HG03280 (cell line): Measurements from ENCODE around the gene ALKBH6.
A peak's percentile ranks its signal among the peaks of the same experiment; 100 is the strongest.

ENCODE experiments used
- ATAC-seq: cut with Tn5 transposase; IDR thresholded peaks from one replicate; pipeline ENCODE4 v1.9.1; 2021; ENCODE audit warnings: mild to moderate bottlenecking, moderate library complexity; ENCODE audit not compliant: unreplicated experiment

Gene ALKBH6

DNA sequence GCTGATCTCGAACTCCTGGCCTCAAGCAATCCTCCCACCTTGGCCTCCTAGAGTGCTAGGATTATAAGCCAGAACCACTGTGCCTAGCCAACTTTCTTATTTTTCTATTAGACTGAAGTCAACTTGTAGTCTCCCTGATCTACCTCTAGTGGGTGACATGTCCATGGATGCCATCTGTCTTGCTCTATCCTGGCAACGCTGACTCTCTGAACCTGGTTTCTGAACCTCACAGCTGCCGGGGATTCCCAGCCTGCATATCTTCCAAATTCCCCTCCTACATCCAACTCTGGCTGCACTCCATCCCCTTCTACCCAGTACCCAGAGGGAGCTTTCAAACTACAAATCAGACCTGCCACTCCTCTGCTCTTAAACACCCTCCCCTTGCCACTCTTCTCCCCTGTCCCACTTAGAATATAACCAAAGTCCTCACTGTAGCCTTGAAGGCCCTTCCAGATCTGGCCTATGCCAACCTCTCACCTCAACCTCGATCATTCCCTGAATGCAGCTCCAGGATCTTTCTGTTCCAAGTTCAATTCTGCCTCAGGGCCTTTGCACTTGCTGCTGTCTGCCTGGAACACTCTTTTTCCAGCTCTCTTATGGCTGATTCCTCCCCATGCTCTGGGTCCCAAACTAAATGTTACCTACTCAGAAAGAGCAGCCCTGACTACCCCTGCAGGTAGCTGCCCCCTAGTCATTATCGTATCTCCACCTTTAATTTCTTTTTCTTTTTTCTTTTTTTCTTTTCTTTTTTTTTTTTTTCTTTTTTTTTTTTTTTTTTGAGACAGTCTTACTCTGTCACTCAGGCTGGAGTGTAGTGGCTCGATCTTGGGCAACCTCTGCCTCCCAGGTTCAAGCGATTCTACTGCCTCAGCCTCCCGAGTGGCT is 16.5 kb upstream of the ALKBH6 start:
- ATAC-seq = no peak

DNA sequence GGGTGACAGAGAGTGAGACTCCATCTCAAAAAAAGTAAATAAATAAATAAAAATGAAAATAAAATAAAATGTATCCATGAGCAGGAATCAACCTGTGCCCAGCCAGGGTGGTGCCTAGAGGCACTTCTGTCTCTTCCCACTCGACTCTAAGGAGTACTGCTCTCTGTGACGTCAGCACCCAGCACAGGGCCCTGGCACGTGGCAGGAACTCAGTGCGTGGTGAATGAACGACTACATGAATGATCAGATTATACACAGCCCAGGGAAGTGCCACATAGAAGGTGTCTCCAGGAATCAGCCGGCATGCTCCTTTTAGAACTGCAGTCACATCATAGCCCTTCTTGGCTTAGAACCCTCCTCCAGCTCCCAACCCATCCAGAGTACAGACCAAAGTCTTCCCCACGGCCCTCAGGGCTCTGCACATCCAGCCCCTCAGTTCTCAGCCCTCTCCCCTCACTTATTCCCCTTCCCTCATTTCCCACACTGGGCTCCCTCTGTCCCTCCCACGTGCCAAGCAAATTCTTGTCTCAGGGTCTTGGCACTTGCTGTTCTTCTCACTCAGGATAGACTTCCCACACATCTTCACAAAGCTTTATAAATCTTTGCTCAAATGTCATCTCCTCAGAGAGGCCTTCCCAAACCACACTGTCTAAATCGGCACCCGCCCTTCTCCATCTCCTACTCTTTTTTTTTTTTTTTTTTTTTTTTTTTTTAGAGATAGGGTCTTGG is 14.5 kb upstream of the ALKBH6 start:
- ATAC-seq = no peak

DNA sequence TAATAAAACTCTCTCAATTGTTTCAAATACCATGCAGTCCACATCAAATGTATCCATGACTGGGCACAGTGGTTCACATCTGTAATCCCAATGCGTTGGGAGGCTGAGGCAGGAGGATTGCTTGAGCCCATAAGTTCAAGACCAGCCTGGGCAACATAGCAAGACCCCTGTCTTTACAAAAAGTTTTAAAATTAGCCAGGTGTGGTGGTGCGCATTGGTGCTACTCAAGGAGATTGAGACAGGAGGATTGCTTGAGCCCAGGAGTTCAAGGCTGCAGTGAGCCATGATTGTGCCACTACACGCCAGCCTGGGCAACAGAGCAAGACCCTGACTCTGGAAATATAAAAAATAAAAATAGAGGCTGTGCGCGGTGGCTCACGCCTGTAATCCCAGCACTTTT is 13.7 kb upstream of the ALKBH6 start:
- ATAC-seq = no peak

DNA sequence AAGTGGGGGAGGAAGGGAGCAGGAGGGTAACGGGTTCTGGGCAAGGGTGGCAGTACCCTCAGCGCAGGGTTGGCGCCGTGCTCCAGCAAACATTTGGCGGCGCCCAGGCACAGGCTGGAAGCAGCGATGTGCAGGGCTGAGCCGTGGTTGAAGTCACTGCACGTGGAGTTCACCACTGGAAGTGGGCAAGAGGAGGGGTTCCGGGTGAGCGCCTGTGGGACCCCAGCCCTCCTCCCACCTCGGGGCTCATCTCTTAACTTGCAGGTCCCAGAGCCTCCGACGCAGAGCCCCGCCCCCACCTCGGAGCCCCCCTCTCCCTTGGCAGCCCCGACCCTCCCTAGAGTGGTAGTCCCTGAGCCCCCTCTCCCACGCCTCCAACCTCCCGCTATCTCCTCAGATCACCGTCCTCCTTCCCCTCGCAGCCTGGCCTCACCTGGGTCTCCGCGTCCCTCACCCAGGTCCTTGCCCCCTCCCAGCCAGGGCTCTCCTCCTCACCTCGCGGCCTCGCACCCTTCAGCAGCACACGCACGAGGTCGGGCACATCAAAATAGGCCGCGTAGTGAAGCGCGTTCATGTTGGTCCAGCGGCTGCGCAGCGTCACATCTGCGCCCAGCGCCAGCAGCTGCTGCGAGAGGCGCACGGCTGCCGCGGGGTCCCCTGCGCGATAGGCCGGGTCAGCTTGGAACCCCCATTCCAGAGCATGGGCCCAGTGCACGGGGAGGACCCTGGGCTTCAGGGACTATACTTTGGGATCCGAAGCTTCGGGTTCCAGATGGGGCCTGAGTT is 12.3 kb upstream of the ALKBH6 start:
- no peak for ATAC-seq

DNA sequence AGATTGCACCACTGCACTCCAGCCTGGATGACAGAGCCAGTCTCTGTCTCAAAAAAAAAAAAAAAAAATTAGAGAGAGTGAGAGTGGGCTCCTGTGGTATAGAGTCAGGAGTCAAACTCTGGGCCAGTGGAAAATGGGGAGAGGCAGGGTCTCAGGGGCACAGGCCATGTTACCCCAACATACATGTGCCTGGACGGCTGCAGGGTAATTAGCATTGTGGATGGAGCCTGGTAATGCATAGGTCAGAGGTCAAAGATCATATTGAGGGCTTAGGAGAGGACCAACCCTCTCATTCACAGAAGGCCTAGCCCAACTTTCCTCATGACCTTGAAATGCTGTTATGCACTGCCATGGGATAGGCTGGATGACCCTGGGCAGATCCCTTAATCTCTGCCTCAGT is 11.5 kb upstream of the ALKBH6 start:
- ATAC-seq = no peak

DNA sequence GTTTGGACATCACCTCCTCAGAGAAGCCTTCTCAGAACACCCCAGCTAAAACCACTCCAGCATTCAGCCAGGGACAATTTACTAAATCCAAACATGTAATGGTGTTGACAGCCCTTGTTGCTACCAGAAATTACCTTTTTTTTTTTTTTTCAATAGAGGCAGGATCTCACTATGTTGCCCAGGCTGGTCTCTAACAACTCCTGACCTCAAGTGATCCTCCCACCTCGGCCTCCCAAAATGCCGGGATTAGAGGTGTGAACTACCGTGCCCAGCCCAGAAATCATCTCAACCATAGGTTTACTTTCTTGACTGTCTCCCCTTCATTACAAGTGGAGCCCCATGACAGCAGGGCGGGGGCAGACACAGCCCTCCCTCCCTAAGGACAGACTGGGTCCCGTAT is 9.4 kb upstream of the ALKBH6 start:
- ATAC-seq = no peak

DNA sequence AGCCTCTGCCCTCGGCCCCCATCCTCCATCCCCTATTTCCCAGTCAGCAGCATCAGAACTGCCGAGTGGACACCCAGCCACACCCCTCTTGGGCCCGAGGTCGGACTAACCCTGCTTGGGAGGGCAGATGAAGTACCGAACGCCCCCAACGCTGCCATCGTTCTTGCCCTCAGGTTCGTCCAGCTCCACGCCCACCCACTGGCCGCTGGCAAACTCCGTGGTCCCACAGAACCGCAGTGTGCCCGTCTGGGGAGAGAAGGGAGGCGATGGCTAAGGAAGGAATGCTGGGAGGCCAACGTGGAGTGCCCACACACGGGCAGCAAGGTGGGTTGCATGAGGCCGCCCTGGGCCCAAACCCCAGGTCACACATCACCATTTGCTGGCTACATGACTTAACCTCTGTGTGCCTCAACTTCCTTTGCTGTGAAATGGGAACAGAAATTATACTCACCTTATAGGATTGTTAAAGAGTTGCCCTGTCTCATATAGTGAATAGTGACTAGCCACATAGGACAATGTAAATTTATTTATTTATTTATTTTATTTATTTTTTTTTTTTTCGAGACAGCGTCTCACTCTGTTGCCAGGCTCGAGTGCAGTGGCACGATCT is 5.2 kb upstream of the ALKBH6 start:
- ATAC-seq = no peak

DNA sequence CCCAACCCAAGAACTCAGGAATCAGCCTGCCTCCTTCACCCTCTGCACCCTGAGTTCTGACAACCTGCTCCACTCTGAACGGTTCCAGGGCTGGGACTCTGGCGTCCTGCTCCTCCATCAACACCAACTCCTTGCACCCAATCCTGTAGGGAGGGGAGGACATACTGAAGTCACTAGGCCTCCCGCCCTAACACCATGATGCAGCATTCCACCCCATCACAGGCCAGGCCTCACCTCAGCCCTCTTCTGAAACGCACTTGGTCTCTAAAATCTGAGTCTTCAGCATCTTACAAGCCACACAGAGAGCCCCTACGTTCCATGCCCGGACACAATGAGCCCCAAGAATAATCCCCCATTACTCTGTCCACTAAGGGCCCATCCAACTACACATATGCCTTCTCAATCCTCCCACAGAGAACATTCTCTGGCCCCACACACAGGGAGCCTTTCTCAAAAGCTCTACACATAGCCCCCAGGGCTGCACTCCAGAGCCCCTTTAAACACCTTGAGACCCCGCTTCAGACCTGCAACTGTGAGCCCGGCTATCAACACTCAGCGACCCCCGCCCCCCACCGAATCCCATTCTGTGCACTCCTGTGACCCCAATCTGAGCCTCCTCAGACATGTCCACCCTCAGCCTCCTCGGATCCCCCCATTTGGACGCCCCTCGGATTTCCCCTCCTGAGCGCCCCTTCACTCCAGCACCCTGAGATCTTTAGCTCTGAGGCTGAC is 567 bp downstream of the ALKBH6 start:
- no peak for ATAC-seq

DNA sequence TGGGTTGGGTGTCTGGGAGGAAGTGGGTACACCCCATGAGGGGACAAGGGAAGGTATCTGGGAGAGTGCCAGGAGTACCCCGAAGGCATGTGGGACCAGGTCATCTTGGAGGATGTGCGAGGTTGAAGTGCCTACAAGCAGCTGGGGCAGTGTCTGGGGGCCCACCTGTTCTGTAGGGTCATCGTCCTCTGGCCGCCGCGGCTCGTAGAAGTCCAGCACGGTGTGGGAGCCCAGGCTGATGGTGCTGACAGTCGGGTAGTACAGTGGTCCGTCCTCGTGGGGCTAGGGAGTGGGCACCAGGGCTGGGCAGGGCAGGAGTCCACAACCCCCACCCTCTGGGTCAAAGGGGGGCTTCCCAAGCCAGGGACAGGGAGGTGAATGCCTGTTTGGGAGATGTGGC is 3.6 kb downstream of the ALKBH6 start:
- no peak for ATAC-seq

DNA sequence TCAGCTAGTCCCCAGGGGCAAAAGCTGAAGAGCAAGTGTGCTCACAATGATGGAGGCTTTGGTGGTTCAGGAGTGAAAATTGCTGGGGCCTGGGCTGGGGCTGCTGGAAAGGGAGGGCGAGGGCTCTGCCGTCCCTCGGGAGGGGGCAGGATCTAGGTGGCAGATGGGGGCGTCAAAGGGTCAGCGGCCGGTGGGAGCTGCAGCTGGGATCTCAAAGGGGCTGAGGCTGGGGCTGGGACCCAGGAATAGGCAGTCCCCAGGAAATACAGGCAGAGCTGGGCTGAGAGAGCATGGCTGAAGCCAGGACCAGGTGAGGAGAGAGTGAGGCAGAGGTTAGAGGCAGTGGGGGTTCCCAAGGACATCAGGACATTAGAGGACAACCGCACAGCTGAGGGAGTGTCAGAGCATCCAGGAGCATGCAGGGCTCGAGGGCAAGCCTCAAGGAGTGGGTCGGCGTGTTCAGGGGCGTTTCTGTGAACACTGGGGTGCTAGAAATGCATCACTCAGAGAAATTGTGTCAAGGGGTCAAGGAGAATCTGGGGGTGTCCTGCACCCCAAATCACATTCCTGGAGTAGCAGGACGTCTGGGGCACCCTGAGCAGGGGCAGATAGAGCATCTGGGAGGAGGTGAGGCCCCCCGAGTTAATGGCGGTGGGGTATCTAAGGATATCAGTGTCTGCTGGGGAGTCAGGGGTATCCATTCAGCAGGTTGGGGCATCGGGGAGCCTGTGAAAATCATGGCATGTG is 4.2 kb downstream of the ALKBH6 start:
- ATAC-seq = no peak

DNA sequence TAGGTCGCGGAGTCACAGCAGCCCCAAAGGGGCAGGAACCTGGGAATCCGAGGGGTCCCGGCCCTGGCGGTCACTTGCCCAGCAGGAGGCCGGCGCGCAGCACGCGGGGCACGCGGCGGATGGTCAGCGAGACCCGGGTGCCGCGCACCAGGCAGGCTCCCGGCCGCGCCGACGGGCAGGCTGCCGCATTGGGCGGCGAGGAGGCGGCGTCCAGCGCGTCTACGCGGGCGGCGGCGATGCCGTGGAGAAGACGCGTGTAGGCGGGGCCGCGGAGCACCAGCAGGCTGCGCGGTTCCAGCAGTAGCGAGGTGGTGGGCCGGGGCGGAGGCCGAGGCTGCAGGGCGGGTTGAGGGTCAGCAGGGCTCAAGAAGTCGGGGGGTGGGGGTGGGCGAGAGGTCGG is 4.8 kb downstream of the ALKBH6 start:
- ATAC-seq = no peak

DNA sequence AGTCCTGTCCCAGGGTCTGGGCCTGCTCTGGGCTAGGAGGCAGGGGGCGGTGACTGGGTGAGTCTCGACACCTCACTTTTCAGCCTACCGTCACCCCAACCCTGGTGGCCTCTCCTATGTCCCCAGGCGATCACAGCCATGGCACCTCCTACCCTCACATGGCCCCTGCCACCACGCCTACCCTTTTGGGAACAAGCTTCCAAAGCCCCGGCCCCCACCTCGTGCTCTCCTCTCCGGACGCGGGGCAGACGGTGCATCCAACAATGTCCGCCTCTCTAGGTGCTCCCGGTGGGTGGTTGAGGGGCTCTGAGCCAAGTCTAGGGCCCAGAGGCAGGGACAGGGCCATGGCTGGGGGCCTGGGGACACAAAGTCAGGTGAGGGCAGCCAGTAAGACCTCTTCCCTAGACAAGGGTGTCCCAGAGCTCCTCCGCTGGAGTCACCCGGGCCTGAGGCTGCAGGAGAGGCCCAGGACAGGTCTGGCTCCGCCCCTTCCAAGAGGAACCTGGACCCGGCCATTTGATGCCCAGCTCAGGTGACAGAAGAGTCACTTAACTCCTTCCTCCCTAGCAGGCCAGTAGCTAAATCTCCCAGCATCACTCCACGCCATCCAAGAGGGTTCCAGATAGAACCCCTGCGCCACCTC is 5.6 kb downstream of the ALKBH6 start, which contains the start of gene SYNE4:
Gene SYNE4, minus strand, starts transcription at position 478 of the 643 bp plus-strand sequence. Its CDS starts 132 bp downstream, at position 346.
- no peak for ATAC-seq

DNA sequence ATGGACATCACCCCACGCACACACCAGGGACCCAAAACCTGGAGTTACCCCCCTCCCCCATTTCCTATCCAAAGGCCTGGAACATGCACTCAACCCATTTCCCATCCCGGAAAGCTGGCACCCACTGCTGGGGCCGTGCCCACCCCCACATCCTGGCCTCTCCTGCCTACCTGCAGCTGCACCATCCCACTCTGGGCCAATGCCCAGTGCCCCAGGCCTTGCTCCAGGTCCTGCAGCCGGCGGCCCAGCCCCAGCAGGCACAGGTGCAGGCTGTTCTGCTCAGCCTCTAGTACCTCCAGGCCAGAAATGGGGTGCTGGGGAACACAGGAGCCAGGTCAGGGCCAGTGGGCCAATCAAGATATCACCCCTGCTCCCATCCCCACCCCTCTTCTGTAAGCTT is 7.1 kb downstream of the ALKBH6 start:
- ATAC-seq = no peak

DNA sequence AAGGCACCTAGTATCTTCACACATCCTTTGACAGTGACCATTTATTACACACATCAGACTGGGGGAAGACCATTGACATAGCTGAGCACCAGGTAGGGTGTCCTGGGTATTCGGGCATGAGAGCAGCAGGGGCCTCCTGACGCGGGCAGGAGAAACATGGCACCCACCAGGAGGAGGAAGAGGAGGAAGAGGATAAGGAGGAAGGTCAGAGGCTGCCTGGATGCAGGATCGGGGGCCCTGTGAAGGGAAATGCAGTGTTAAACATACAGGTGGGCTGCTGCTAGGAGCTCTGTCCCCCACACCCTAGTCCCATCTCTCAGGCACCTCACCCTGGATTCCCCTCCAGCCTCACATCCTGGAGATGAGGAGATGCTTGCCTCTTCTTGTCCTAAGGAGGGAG is 10.7 kb downstream of the ALKBH6 start:
- ATAC-seq = no peak

DNA sequence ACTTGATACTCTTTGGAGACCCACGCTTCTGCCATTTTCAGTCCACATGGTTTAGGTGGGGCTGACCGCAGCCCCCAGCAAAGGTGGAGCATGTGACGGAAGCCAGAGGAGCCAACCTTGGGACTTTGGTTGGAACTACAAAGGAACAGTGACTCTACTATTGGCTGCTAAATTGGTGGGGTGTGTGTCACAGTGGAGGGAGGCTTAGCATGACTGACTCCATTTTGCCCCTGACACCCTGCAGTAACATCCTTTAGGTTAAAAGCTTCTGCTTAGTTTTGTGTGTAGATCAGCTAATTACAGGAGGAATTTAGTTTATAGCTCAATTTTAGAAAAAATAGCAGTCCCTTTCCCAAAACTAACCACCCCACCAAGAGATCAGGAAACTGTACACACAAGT is 12.4 kb downstream of the ALKBH6 start:
- no peak for ATAC-seq

DNA sequence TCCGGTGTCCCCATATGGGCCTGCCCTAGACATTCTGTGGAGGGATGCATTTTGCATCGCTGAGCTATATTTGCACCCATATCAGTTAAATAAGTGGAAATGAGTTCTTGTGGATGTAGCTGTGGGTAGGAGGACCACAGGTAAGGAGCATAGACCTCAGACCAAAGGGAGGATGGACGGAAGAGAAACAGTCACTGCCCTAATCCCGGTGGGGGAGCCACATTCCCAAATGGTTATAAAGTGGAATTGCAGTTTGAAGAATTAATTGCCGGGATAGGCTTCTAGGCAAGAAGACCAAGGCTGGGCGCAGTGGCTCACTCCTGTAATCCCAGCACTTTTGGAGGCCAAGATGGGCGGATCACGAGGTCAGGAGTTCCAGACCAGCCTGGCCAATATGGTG is 17.2 kb downstream of the ALKBH6 start:
- ATAC-seq = no peak

DNA sequence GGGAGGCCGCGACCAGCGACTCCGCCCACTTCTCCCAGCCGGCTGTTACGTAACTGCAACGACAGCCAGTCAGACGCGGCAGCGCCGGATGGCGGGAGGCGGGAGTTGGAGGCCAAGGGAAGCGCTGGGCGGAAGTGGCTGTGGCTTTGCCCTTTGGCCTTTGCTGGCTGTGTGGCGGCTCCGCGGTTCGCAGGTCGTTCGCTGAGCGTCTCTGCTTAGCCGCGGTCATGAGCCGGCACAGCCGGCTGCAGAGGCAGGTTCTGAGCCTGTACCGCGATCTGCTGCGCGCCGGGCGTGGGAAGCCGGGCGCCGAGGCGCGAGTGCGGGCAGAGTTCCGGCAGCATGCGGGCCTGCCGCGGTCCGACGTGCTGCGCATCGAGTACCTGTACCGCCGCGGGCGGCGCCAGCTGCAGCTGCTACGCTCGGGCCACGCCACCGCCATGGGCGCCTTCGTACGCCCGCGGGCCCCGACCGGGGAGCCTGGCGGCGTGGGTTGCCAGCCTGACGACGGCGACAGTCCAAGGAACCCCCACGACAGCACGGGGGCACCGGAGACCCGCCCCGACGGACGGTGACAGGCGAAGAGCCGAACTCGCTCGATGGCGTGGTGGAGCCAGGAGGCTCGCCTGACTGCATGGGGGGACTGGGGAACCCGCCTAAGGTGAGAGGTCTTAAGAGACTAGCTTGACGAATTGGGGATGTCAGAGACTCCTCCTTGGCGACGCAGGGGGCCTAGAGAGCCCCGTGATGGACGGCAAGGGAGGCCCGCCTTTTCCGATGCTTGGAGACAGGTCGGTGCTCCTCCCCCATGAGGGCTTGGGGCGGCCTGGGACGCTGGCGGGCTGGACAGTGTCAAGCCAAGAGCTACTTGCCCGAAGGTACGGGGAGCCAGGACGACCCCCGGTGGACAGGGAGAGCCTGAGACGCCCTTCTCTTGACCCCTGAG is 18.7 kb downstream of the ALKBH6 start, which contains the start of gene SDHAF1:
Gene SDHAF1, plus strand, starts transcription at position 141 of the 946 bp plus-strand sequence. Its CDS starts 87 bp downstream, at position 228.
- ATAC-seq = peak; percentile 88
